DMS153 (cell line): ENCODE results near the gene GPC5.
A peak's percentile ranks its signal among the peaks of the same experiment; 100 is the strongest.
"Not testable (repeated sequence)": the region's sequence is repeated elsewhere in the genome, so short reads cannot be mapped to it uniquely, and the experiment has no call there.

Experiments
- DNase-seq: peaks from one replicate; lab custom pipeline; 2025; lab: John Stamatoyannopoulos, UW

GPC5 gene

DNA sequence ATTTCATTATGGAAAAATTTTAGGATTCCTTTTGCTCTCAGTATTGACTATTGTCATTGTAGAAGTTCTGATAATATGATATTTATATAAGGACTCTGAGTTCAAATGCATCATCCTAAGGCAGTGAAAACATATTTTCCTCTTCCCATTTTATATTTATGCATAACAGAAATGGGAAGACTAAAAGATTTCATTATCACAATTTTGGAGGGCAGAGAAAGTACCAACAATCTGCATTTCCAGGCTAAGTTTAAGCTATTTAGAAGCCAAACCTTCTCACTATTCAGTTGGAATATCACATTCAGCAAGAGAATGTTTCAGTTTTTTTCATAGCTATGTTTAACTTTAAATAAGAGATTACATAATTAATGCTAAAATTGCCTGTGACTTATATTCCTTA lies 1269.7 kb downstream of the GPC5 start:
- DNase-seq: no peak

DNA sequence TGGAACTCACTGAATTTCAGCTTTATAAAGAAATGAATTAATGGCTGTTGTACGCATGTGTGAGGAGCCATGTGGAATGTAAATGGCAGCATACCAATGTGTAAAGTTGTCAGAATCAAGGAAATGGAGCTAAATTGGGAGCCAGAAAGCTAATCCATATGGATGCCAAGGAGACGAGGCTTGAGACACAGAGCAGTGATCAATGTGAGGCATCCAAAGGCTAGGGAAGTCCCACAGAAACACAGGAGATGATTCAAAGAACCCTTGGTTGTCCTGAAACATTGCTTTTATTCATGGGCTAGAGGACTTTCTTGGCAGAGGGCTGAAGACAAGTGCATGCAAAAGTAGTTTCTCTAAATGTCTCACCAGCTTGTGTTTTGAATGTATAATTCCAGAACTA lies 1271.7 kb downstream of the GPC5 start:
- DNase-seq: no peak

DNA sequence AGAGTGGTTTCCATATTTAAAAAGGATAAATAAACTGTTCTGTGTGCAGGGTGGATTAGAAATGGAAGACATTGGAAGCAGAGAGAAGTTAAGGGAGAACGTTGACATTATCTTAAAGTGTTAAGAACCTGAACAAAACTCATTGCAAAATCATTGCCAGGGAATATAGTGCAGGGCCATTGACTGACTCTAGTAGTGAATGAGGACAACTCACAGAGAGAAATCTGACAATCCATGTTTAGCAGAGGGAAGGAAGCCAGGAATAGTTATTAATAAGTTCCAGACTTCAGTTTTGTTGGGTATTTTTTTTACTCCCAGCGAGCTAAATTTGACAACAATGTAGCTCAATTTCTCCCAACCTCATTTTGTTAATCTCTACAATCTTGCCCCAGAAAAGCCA lies 1273.4 kb downstream of the GPC5 start:
- DNase-seq: no peak

DNA sequence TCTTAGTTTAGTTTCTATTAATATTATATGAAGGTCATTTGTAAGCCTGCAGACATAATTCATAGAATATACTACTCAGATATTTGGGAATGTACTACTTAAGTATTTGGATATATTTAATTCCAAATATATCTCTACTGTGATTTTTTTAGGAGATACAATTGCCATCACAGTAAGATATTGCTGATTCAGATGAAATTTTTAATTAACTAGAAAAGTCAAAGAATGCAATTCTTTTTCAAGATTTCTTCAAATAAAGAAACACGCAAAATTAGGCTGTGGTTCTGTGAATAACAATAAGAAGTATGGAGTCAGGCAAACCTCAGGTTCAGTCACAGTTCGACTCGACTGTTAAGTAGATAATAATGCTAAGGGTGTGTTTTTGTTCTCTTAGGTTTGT lies 1277.8 kb downstream of the GPC5 start:
- no peak for DNase-seq

DNA sequence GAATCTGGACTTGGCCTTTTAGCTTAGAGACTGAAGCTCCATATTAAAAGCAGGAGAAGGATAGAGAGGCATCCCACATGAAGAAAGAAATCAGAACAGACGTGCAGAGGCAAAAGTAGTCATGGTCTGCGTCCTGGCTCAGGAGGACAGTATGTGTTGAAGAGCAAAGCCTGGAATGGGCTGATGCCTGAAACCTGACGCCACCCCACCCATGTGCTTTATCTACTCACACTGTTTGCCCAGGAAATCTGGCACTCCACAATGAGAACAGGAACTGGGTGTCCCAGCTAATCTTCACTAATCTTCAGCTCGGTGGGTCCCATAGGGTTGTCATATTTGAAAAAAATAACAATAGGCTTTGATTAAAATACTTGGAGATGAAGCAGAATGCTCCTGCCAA lies 1279.2 kb downstream of the GPC5 start:
- peak; percentile 47 for DNase-seq

DNA sequence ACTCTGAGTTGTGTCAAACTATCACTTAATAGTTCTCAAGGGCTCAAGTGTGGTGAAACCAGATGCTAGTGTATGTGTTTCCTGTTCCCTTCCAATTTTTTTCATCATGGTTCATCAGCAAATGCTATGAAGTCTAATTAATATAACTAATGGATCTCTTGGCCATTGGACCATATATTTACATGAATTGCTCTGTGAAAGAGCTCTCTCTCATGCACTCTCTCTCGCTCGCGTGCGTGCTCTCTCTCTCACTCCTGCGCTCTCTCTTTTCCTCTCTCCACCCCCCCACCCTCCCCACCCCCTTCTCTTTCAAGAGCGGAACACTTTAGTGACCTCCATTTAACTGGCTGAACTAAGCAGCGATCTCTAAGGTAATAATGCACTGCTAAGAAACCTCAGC lies 1281.2 kb downstream of the GPC5 start:
- no peak for DNase-seq

DNA sequence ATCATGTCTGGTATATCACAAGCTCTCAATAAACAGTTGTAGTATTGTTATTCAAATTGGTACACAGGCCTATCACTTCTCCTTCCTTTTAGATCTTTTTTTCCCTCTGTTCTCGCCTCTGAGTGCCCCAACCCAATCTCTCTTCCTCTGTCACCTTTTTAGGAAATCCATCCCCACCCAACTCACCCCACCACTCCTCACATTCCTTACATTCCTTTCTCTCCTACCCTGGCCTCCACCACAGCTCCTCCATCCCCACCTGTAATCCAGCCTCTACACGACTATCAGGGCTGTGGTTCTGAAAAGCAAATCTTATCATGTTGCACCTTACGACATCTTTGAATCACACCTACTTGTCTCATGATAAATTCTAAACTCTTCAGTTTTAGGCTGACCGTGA lies 1282.8 kb downstream of the GPC5 start:
- DNase-seq: no peak

- no peak for DNase-seq
Observed at GRCh38 chr13:92682832-92683517, 1284.6 kb downstream of the GPC5 start.

- no peak for DNase-seq
Observed at GRCh38 chr13:92694047-92694446, 1295.6 kb downstream of the GPC5 start.

GRCh38 chr13:92695827-92696226 lies 1297.4 kb downstream of the GPC5 start:
- not testable (repeated sequence) for DNase-seq

DNA sequence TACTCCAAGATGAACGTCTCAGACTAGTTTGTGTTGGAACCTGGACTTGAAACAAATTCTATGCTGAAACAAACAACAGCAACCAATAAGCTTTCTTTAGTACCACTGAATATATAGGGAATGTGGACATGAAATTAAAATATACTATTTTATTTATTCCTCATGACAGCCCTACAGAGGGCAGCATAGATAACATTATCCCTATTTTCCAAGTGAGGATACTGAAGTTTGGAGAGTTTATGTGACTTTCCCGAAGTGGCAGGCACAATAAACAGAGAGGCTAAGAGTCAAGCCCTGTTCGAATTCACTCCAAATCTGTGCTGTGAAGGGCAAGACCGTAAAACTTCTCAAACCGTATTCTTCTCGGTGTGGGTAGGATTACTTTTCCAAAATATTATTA lies 1318.3 kb downstream of the GPC5 start:
- peak; percentile 26 for DNase-seq

DNA sequence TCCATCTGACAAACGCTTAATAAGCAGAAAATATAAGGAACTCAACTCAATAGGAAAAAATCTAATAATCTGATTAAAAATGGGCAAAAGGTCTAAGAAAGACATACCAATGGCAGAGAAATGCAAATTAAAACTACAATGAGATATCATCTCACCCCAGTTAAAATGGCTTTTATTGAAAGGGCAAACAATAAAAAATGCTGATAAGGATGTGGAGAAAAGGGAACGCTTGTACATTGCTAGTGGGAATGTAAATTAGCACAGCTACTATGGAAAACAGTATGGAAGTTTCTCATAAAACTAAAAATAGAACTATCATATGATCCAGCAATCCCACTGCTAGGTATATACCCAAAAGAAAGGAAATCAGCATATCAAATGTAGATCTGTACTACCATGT lies 1319.4 kb downstream of the GPC5 start:
- DNase-seq: peak; percentile 40

DNA sequence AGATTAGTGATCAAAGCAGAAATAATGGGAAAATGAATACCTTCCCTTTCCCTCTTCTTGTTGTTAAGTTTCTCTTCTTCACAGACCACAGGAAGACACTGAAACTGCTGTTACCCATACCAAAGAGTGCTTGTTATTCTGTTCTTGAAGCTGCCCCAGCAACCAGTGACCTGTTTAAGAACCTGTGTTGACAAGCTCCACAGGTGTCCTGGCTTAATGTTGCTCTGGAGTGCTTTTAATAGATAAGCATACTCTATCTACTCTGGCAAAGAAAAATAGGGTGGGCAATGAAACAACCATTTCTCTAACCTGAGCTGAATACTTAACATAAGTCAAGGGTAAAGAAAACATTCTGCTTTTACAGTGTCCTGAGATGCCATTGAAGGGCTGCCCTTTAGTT lies 1321.4 kb downstream of the GPC5 start:
- peak; percentile 92 for DNase-seq

- DNase-seq: no peak
Observed at GRCh38 chr13:92721620-92722019, 1323.2 kb downstream of the GPC5 start.

- DNase-seq: no peak
Observed at GRCh38 chr13:92727118-92727517, 1328.7 kb downstream of the GPC5 start.

GRCh38 chr13:92734068-92734467 lies 1335.6 kb downstream of the GPC5 start:
- no peak for DNase-seq

- no peak for DNase-seq
Observed at GRCh38 chr13:92734545-92734944, 1336.1 kb downstream of the GPC5 start.

GRCh38 chr13:92735909-92736308 lies 1337.5 kb downstream of the GPC5 start:
- DNase-seq: no peak

GRCh38 chr13:92739306-92739818 lies 1340.9 kb downstream of the GPC5 start:
- DNase-seq: peak; percentile 48

DNA sequence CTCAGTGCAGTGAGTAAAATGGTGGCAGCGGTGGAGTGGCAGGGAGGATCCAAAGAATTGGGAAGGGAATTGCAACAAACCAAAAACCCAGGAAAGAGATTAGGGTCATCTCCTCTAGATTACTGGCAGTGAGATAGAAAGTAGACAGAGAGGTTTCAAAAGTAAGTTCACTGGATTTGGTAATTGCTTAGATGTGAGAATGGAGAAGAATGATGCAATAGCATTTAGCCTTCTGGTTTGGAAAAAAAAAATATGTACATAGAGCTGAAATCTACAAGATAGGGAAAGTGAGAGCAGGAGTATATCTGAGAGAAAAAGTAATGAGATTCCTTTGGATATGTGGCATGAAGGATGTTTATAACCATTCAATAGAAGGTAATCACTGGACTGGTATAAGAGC lies 1345.6 kb downstream of the GPC5 start:
- DNase-seq: no peak

DNA sequence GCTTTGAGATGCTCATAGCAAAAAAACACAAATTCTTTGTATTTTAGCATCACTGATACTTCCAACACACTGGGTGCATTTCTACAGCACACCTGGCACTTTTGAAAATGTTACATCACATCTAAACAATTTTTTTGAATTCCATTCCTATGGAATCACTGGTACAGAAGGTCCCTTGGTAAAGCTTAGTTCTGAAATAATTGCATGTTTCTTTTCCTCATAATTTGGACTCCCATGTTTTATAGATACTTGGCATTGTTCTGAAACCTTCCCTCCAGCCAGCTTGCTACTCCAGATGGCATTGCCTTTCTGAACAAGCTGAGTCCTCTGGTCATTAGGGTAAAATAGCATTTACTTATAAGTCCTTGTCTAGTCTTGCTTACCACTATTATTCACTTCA lies 1346.8 kb downstream of the GPC5 start:
- no peak for DNase-seq

DNA sequence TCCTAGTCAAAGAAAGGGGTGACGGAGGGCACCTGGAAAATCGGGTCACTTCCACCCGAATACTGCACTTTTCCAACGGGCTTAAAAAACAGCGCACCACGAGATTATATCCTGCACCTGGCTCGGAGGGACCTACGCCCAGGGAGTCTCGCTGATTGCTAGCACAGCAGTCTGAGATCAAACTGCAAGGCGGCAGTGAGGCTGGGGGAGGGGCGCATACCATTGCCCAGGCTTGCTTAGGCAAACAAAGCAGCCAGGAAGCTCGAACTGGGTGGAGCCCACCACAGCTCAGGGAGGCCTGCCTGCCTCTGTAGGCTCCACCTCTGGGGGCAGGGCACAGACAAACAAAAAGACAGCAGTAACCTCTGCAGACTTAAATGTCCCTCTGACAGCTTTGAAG lies 1354.3 kb downstream of the GPC5 start:
- DNase-seq: not testable (repeated sequence)

DNA sequence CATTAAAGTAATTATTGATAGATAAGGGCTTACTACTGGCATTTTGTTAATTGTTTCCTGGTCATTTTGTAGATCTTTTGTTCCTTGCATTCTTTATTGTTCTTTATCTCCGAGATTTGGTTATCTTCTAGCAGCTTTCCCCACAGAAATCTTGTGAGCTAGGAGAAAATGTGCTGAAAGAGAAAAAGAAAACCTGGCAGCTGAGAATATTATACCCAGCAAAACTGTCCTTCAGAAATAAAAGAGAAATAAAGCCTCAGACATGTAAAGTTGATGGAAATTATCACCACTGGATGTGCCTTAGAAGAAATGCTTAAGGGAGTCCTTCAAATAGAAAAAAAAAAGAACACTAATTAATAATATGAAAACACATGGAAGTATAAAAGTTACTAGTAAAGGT lies 1363.3 kb downstream of the GPC5 start:
- no peak for DNase-seq

DNA sequence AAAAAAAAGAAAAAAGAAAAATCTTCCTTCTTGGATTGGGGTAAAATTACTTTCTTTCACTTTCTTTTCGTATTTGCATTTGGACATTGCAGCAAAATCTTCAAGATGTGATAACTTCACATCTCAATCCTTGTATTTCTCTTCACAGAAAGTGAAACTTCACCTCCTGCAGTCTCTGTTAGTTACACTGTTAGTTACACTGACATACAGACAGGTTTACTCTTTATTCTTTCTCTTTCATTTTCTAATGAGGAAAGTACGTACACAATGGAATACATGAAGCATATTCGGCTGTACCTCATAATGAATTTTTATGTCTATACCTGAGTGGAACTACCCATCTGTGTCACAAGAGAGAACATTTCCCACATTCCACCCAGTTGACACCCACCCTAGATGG lies 1369.0 kb downstream of the GPC5 start:
- DNase-seq: no peak
